Upper lobe of left lung (tissue), 4 donors: Measurements from ENCODE around the gene EXOC3L4.

Source experiments
- CTCF ChIP-seq, 6 experiments: fragments of 450-650 bp in 4 of 6; fragments of 200-600 bp in 2 of 6; sonication (generic) in 2 of 6; IDR thresholded peaks; one replicate each; pipeline ENCODE4 v1.5.1; 2016 to 2019; ENCODE audit warnings: antibody characterized with exemption in 6 of 6
- POLR2A ChIP-seq, 4 donors: fragments of 450-650 bp; IDR thresholded peaks; one replicate each; pipeline ENCODE4 v1.5.1; 2016 to 2017; ENCODE audit warnings: antibody characterized with exemption in 4 of 4, mild to moderate bottlenecking in 2 of 4
- POLR2AphosphoS5 ChIP-seq, 2 donors: sonication (generic); formaldehyde crosslinking; IDR thresholded peaks; one replicate each; pipeline ENCODE4 v1.5.1; 2017; ENCODE audit warnings: antibody characterized with exemption in 2 of 2

GRCh38 chr14:103088921-103089320, 5.6 kb upstream of the EXOC3L4 start:
- TF ChIP-seq POLR2AphosphoS5 (IDR thresholded peaks at IDR 0.05) (no peak), CTCF (IDR thresholded peaks at IDR 0.05) (no peak), POLR2A (IDR thresholded peaks at IDR 0.05) (no peak)
